Stomach (tissue), 9 donors: ENCODE measurements around the gene ZNF619. TPM values are rescaled to one million over a fixed set of nuclear protein-coding genes. Genes with fewer than 3 reads are reported as not detected.

Experiments used
- DNase-seq, 2 donors: peaks; one replicate each; pipeline versions ENCODE4 v3.0.0 to v3.0.0-alpha.2; 2013 to 2019
- H3K27ac ChIP-seq, 5 donors: fragments of 200-600 bp in 4 of 5; sonication (generic) in 4 of 5; one replicate each; pipeline ENCODE4 v1.5.1; 2013 to 2019; ENCODE audit warnings: mild to moderate bottlenecking in 1 of 5, moderate library complexity in 1 of 5
- H3K27me3 ChIP-seq, 3 donors: fragments of 200-600 bp; sonication (generic); one replicate each; pipeline ENCODE4 v1.5.1; 2017 to 2019; ENCODE audit warnings: mixed run types in 1 of 3
- H3K36me3 ChIP-seq, 4 donors: fragments of 200-600 bp; sonication (generic); 1 replicate in 3 of 4; 2 replicates in 1 of 4; pipeline ENCODE4 v1.5.1; 2016 to 2019
- H3K4me1 ChIP-seq, 4 donors: fragments of 200-600 bp; sonication (generic); one replicate each; pipeline ENCODE4 v1.5.1; 2016 to 2019
- H3K4me3 ChIP-seq, 4 donors: fragments of 200-600 bp; sonication (generic) in 3 of 4; one replicate each; pipeline ENCODE4 v1.5.1; 2016 to 2019; ENCODE audit warnings: mild to moderate bottlenecking in 1 of 4
- H3K9me3 ChIP-seq, 4 donors: fragments of 200-600 bp; sonication (generic); one replicate each; pipeline ENCODE4 v1.5.1; 2016 to 2019
- CTCF ChIP-seq, 7 experiments: fragments of 450-650 bp in 4 of 7; fragments of 200-600 bp in 3 of 7; sonication (generic) in 3 of 7; IDR thresholded peaks; one replicate each; pipeline ENCODE4 v1.5.1; 2016 to 2019; ENCODE audit warnings: antibody characterized with exemption in 7 of 7, control low read depth in 2 of 7, mild to moderate bottlenecking in 1 of 7
- EP300 ChIP-seq: sonication (generic); formaldehyde crosslinking; IDR thresholded peaks from one replicate; pipeline ENCODE4 v1.6.1; 2017; ENCODE audit warnings: antibody characterized with exemption
- POLR2A ChIP-seq, 4 donors: fragments of 450-650 bp; IDR thresholded peaks; one replicate each; pipeline ENCODE4 v1.6.1; 2016; ENCODE audit warnings: antibody characterized with exemption in 4 of 4, control low read depth in 2 of 4, mild to moderate bottlenecking in 1 of 4, moderate library complexity in 1 of 4
- POLR2AphosphoS5 ChIP-seq, 3 donors: sonication (generic); formaldehyde crosslinking; IDR thresholded peaks; one replicate each; pipeline ENCODE4 v1.6.1; 2016; ENCODE audit warnings: antibody characterized with exemption in 3 of 3
- WGBS, 5 donors: extraction: QIAGEN DNeasy Blood & Tissue Kit in 3 of 5; methylation state at CpG; one replicate each; pipeline versions ENCODE4 v1.1.5 to v1.1.7; 2013 to 2018; 5-methylcytosine and 5-hydroxymethylcytosine counted together
- intact Hi-C: fragments of 100-400 bp; cut with DNase I; formaldehyde crosslinking; loops from one replicate; pipeline ENCODE4 v1.15.1; 2023; ENCODE audit warnings: low total_unique reads
- polyA plus RNA-seq, 3 donors: library from polyadenylated mRNA; stranded (reverse); fragments of 200-250 nt; gene quantifications; one replicate each; pipeline ENCODE4 v1.2.3, GENCODE V29; 2013
- total RNA-seq, 5 donors: library from RNA; depleted of rRNA; stranded (reverse); fragments of >200 nt; gene quantifications; one replicate each; pipeline versions ENCODE4 v1.1.0 to v1.2.3, GENCODE V29; 2014 to 2016
- donor health status: healthy with polysubstance abuse.
- donor health status: Bipolar disorder and iron deficiency.
- donor health status: healthy.

Gene ZNF619
- total and polyA plus RNA-seq, 8 donors, result 0.83 to 137 (median 3.0) TPM

DNA sequence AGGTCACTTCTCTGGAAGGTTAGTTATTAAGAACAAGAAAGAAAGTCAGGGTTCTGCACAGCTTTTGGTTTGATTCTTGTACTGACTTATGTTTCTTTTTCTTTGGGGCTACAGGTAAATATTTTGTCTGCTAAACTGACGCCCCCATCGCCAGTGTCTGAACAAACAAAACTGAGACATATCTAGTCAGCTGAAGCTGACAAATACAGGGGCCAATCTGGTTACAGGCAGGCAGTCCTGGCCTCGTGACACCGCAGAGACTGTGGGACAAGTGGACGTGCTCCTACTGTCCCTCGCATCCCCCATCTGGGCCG is 24.4 kb upstream of the ZNF619 start:
- Histone ChIP-seq H3K4me1 (peaks cover 16 to 33% (median 28%) of the 10 kb centered on the region in 4 donors), H3K36me3 (peaks cover 0 to 14% (median 9%) of the 10 kb centered on the region in 4 donors), H3K9me3 (no peaks in the 10 kb centered on the region), H3K27me3 (no peaks in the 10 kb centered on the region), H3K27ac (peak overlapping the region; percentile 83 to 95 (median 92)), H3K4me3 (peak overlapping the region; percentile 53 to 76 (median 58))
- intact Hi-C loops, result no loop called here
- no peak for TF ChIP-seq POLR2A (IDR thresholded peaks at IDR 0.05)
- no peak for DNase-seq
- WGBS, 5 donors, result 0 to 4% (median 0%) methylated on average over 6 to 7 of the region's 7 CpGs

GRCh38 chr3:40452876-40453730 is 23.8 kb upstream of the ZNF619 start:
- no peaks in the 10 kb centered on the region for H3K9me3 ChIP-seq
- TF ChIP-seq POLR2A (IDR thresholded peaks at IDR 0.05) (peak in 1 of 4 donors; percentile 12), CTCF (IDR thresholded peaks at IDR 0.05) (no peak), POLR2AphosphoS5 (IDR thresholded peaks at IDR 0.05) (peak; percentile 78 to 92 (median 91)), EP300 (no peak)
- peak overlapping the region; percentile 53 to 76 (median 58) for H3K4me3 ChIP-seq
- H3K4me1 ChIP-seq, result peaks cover 17 to 39% (median 32%) of the 10 kb centered on the region in 4 donors
- 0 to 1% (median 0%) methylated on average over 34 to 41 of the region's 41 CpGs for WGBS, 5 donors
- no peaks in the 10 kb centered on the region for H3K27me3 ChIP-seq
- peak overlapping the region; percentile 83 to 95 (median 92) for H3K27ac ChIP-seq
- peaks cover 0 to 15% (median 10%) of the 10 kb centered on the region in 4 donors for H3K36me3 ChIP-seq
- intact Hi-C loops, result no loop called here
- DNase-seq, result peak; percentile 98 to 100

GRCh38 chr3:40453933-40454332 is 23.0 kb upstream of the ZNF619 start:
- no peak for TF ChIP-seq POLR2AphosphoS5 (IDR thresholded peaks at IDR 0.05)
- 26 to 33% (median 28%) methylated on average over 6 of the region's 6 CpGs for WGBS, 5 donors
- H3K27me3 ChIP-seq, result no peaks in the 10 kb centered on the region
- peak overlapping the region in 3 of 4 donors; percentile 53 to 76 (median 56) for H3K4me3 ChIP-seq
- DNase-seq, result no peak
- H3K36me3 ChIP-seq, result peaks cover 5 to 23% (median 18%) of the 10 kb centered on the region in 4 donors
- peak overlapping the region in 4 of 5 donors; percentile 90 to 95 (median 94) for H3K27ac ChIP-seq
- no peaks in the 10 kb centered on the region for H3K9me3 ChIP-seq
- intact Hi-C loops, result no loop called here
- H3K4me1 ChIP-seq, result peaks cover 26 to 47% (median 41%) of the 10 kb centered on the region in 4 donors

GRCh38 chr3:40455328-40455727 is 21.6 kb upstream of the ZNF619 start:
- H3K27ac ChIP-seq, result no peak overlapping the region
- WGBS, 5 donors, result 87 to 93% (median 91%) methylated on average over 4 of the region's 4 CpGs
- H3K36me3 ChIP-seq, result peaks cover 13 to 30% (median 27%) of the 10 kb centered on the region in 4 donors
- peaks cover 30 to 61% (median 49%) of the 10 kb centered on the region in 4 donors for H3K4me1 ChIP-seq
- H3K9me3 ChIP-seq, result no peaks in the 10 kb centered on the region
- no peak overlapping the region for H3K4me3 ChIP-seq
- TF ChIP-seq CTCF (IDR thresholded peaks at IDR 0.05) (no peak), EP300 (no peak), POLR2AphosphoS5 (IDR thresholded peaks at IDR 0.05) (no peak), POLR2A (IDR thresholded peaks at IDR 0.05) (no peak)
- intact Hi-C loops, result no loop called here
- H3K27me3 ChIP-seq, result no peaks in the 10 kb centered on the region
- DNase-seq, result no peak

DNA sequence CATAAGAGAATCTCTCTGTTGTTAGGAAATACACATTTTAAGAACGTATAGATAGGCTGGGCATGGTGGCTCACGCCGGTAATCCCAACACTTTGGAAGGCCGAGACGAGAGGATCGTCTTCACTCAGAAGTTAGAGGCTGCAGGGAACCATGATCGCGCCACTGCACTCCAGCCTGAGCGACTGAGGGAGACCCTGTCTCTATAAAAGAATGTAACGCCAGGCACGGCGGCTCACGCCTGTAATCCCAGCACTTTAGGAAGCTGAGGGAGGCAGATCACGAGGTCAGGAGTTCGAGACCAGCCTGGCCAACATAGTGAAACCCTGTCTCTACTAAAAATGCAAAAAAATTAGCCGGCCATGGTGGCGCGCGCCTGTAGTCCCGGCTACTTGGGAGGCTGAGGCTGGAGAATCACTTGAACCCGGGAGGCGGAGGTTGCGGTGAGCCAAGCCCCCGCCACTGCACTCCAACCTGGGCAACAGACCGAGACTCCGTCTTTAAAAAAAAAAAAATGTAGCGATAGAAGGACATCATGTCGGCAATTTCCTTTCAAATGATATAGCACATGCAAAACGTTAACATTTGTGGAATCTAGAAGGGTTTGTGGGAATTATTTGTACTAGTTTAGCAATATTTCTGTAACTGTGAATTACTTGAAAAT is 20.5 kb upstream of the ZNF619 start:
- intact Hi-C loops, result no loop called here
- Histone ChIP-seq H3K4me1 (peaks cover 30 to 69% (median 49%) of the 10 kb centered on the region in 4 donors), H3K9me3 (no peaks in the 10 kb centered on the region), H3K27me3 (no peaks in the 10 kb centered on the region), H3K36me3 (peaks cover 23 to 34% (median 34%) of the 10 kb centered on the region in 4 donors), H3K4me3 (peak overlapping the region; percentile 92 to 98 (median 97)), H3K27ac (peak overlapping the region in 4 of 5 donors; percentile 91 to 95 (median 92))
- 49 to 57% (median 54%) methylated on average over 29 of the region's 29 CpGs for WGBS, 5 donors
- DNase-seq, result no peak
- TF ChIP-seq EP300 (no peak), POLR2A (IDR thresholded peaks at IDR 0.05) (no peak), CTCF (IDR thresholded peaks at IDR 0.05) (no peak), POLR2AphosphoS5 (IDR thresholded peaks at IDR 0.05) (no peak)
